Body of pancreas (tissue), 4 donors: Measurements from ENCODE around the gene CACNA1C. TPM values are rescaled to one million over a fixed set of nuclear protein-coding genes. Genes with fewer than 3 reads are reported as not detected.

Experiments
- ATAC-seq: fragments of 150-250 bp; one replicate; pipeline ENCODE4 v1.9.1; 2016
- DNase-seq, 4 donors: peaks; one replicate each; pipeline ENCODE4 v3.0.0-alpha.2; 2019
- H3K27ac ChIP-seq, 4 donors: fragments of 200-600 bp; sonication (generic); 1 replicate in 3 of 4; 2 replicates in 1 of 4; pipeline versions ENCODE4 v1.5.1 to v1.6.1; 2016 to 2019; ENCODE audit warnings: mild to moderate bottlenecking in 1 of 4, mixed read lengths in 1 of 4, moderate library complexity in 1 of 4
- H3K27me3 ChIP-seq, 2 donors: fragments of 200-600 bp; sonication (generic); one replicate each; pipeline ENCODE4 v1.6.0; 2016; ENCODE audit warnings: mild to moderate bottlenecking in 1 of 2
- H3K36me3 ChIP-seq, 2 donors: fragments of 200-600 bp; sonication (generic); replicated peaks in 1 of 2; 2 replicates each; pipeline ENCODE4 v1.5.1; 2016; ENCODE audit warnings: low read depth in 2 of 2; ENCODE audit not compliant: insufficient read depth in 1 of 2
- H3K4me1 ChIP-seq: fragments of 200-600 bp; sonication (generic); one replicate; pipeline ENCODE4 v1.6.0; 2016
- H3K4me3 ChIP-seq, 2 donors: fragments of 200-600 bp; sonication (generic); 1 replicate in 1 of 2; 2 replicates in 1 of 2; pipeline ENCODE4 v1.5.1; 2016 to 2019
- H3K9me3 ChIP-seq, 3 donors: fragments of 200-600 bp; sonication (generic); 1 replicate in 2 of 3; 2 replicates in 1 of 3; pipeline ENCODE4 v1.5.1; 2016
- CTCF ChIP-seq, 7 experiments: fragments of 450-650 bp in 4 of 7; fragments of 200-600 bp in 3 of 7; sonication (generic) in 3 of 7; IDR thresholded peaks; one replicate each; pipeline ENCODE4 v1.5.1; 2016 to 2019; ENCODE audit warnings: antibody characterized with exemption in 7 of 7
- POLR2A ChIP-seq, 3 donors: fragments of 450-650 bp; IDR thresholded peaks; one replicate each; pipeline ENCODE4 v1.6.1; 2016; ENCODE audit warnings: antibody characterized with exemption in 3 of 3, mild to moderate bottlenecking in 2 of 3
- WGBS, 2 donors: methylation state at CpG; one replicate each; pipeline ENCODE4 v1.1.5; 2017; 5-methylcytosine and 5-hydroxymethylcytosine counted together
- intact Hi-C: fragments of 100-400 bp; cut with DNase I; formaldehyde crosslinking; loops from one replicate; pipeline ENCODE4 v1.15.1; 2023
- total RNA-seq, 2 donors: library from RNA; depleted of rRNA; stranded (reverse); fragments of >200 nt; gene quantifications; one replicate each; pipeline ENCODE4 v1.1.0, GENCODE V29; 2016

The CACNA1C gene
- total RNA-seq, 2 donors from 2014 or later, result 2.3 to 4.4 TPM

GRCh38 chr12:2119266-2119665 lies 66.5 kb downstream of the CACNA1C start:
- 77 to 83% methylated on average over 7 of the region's 7 CpGs for WGBS, 2 donors
- TF ChIP-seq POLR2A (IDR thresholded peaks at IDR 0.05), result no peak
- TF ChIP-seq CTCF (IDR thresholded peaks at IDR 0.05), result no peak
- H3K4me3 ChIP-seq, result no peak overlapping the region
- DNase-seq (no peak), ATAC-seq (no peak)
- H3K27ac ChIP-seq, result no peak overlapping the region
- H3K4me1 ChIP-seq, result no peaks in the 10 kb centered on the region
- no peaks in the 10 kb centered on the region for H3K9me3 ChIP-seq
- intact Hi-C loops, result no loop called here
- H3K36me3 ChIP-seq, result no peaks in the 10 kb centered on the region
- H3K27me3 ChIP-seq, result no peaks in the 10 kb centered on the region

- no peaks in the 10 kb centered on the region for H3K27me3 ChIP-seq
- no peaks in the 10 kb centered on the region for H3K4me1 ChIP-seq
- TF ChIP-seq CTCF (IDR thresholded peaks at IDR 0.05) (no peak), POLR2A (IDR thresholded peaks at IDR 0.05) (no peak)
- no peak overlapping the region for H3K27ac ChIP-seq
- H3K36me3 ChIP-seq, result no peaks in the 10 kb centered on the region
- no peaks in the 10 kb centered on the region for H3K9me3 ChIP-seq
- no peak for DNase-seq
- WGBS, 2 donors, result 82 to 83% methylated on average over 20 of the region's 20 CpGs
- intact Hi-C loops, result no loop called here
- no peak overlapping the region for H3K4me3 ChIP-seq
- no peak for ATAC-seq
These were observed 68.4 kb downstream of the CACNA1C start for GRCh38 chr12:2120982-2121758.

GRCh38 chr12:2124466-2125023 lies 71.8 kb downstream of the CACNA1C start:
- DNase-seq, result no peak
- no peaks in the 10 kb centered on the region for H3K4me1 ChIP-seq
- intact Hi-C loops, result no loop called here
- no peak overlapping the region for H3K27ac ChIP-seq
- WGBS, 2 donors, result 86 to 87% methylated on average over 13 of the region's 13 CpGs
- no peak for TF ChIP-seq CTCF (IDR thresholded peaks at IDR 0.05)
- no peaks in the 10 kb centered on the region for H3K9me3 ChIP-seq
- ATAC-seq, result no peak
- no peaks in the 10 kb centered on the region for H3K36me3 ChIP-seq
- no peaks in the 10 kb centered on the region for H3K27me3 ChIP-seq
- H3K4me3 ChIP-seq, result no peak overlapping the region

GRCh38 chr12:2125651-2126522 lies 73.1 kb downstream of the CACNA1C start:
- Histone ChIP-seq H3K27ac (no peak overlapping the region), H3K4me3 (no peak overlapping the region)
- TF ChIP-seq POLR2A (IDR thresholded peaks at IDR 0.05) (no peak), CTCF (IDR thresholded peaks at IDR 0.05) (no peak)

More at GRCh38 chr12:2125651-2126522, 73.1 kb downstream of the CACNA1C start:
- H3K4me1 ChIP-seq, result no peaks in the 10 kb centered on the region
- no peaks in the 10 kb centered on the region for H3K27me3 ChIP-seq
- WGBS, 2 donors, result 73 to 77% methylated on average over 11 of the region's 11 CpGs
- DNase-seq, result no peak
- no peak for ATAC-seq
- intact Hi-C loops, result no loop called here
- H3K9me3 ChIP-seq, result no peaks in the 10 kb centered on the region
- H3K36me3 ChIP-seq, result no peaks in the 10 kb centered on the region
